Measurements from ENCODE around the gene CSH1.
A peak's percentile ranks its signal among the peaks of the same experiment; 100 is the strongest.
"Not testable (repeated sequence)": the region's sequence is repeated elsewhere in the genome, so short reads cannot be mapped to it uniquely, and the experiment has no call there.

Gene CSH1

GRCh38 chr17:63928172-63928666 lies 31.8 kb upstream of the CSH1 start:
- DNase-seq = no peak

GRCh38 chr17:63927464-63928171 lies 31.2 kb upstream of the CSH1 start:
- DNase-seq = no peak

GRCh38 chr17:63926164-63926563 lies 29.8 kb upstream of the CSH1 start:
- DNase-seq = no peak

GRCh38 chr17:63925615-63926014 lies 29.2 kb upstream of the CSH1 start:
- DNase-seq = no peak

- DNase-seq = not testable (repeated sequence)
Observed at GRCh38 chr17:63922402-63922801, 26.0 kb upstream of the CSH1 start.

GRCh38 chr17:63920779-63921178 lies 24.4 kb upstream of the CSH1 start:
- DNase-seq = not testable (repeated sequence)

GRCh38 chr17:63920050-63920449 lies 23.7 kb upstream of the CSH1 start:
- DNase-seq = not testable (repeated sequence)

- peak; percentile 9 to 53 for DNase-seq
Observed at GRCh38 chr17:63919311-63919723, 22.9 kb upstream of the CSH1 start.

GRCh38 chr17:63918789-63919305 lies 22.5 kb upstream of the CSH1 start, which contains the start of gene GH1:
Gene GH1, minus strand, starts transcription at chr17:63918839. Its CDS starts 63 bp downstream, at chr17:63918776.
- DNase-seq = not testable (repeated sequence)

GRCh38 chr17:63918305-63918704 lies 21.9 kb upstream of the CSH1 start:
- no peak for DNase-seq

- no peak for DNase-seq
Observed at GRCh38 chr17:63917646-63918045, 21.3 kb upstream of the CSH1 start.

- not testable (repeated sequence) for DNase-seq
Observed at GRCh38 chr17:63917206-63917605, 20.8 kb upstream of the CSH1 start.

GRCh38 chr17:63916566-63917185 lies 20.3 kb upstream of the CSH1 start:
- DNase-seq = no peak

GRCh38 chr17:63915753-63916152 lies 19.4 kb upstream of the CSH1 start:
- not testable (repeated sequence) for DNase-seq

GRCh38 chr17:63914471-63914870 lies 18.1 kb upstream of the CSH1 start:
- DNase-seq = no peak

GRCh38 chr17:63911657-63912100 lies 15.3 kb upstream of the CSH1 start:
- DNase-seq = peak in 1 of 2 experiments; percentile 7

- no peak for DNase-seq
Observed at GRCh38 chr17:63911041-63911635, 14.8 kb upstream of the CSH1 start, which contains the start of gene CSHL1. Gene CSHL1, minus strand, starts transcription at chr17:63911258. Its CDS starts 62 bp downstream, at chr17:63911196.

- DNase-seq = no peak
Observed at GRCh38 chr17:63910096-63910495, 13.7 kb upstream of the CSH1 start.

- not testable (repeated sequence) for DNase-seq
Observed at GRCh38 chr17:63909586-63909985, 13.2 kb upstream of the CSH1 start.

- DNase-seq = peak in 1 of 2 experiments; percentile 21
Observed at GRCh38 chr17:63907161-63907778, 10.9 kb upstream of the CSH1 start.

GRCh38 chr17:63904796-63905195 lies 8.4 kb upstream of the CSH1 start:
- DNase-seq = not testable (repeated sequence)

GRCh38 chr17:63903787-63904201 lies 7.4 kb upstream of the CSH1 start:
- DNase-seq = not testable (repeated sequence)

- DNase-seq = peak in 1 of 2 experiments; percentile 20
Observed at GRCh38 chr17:63901971-63902370, 5.6 kb upstream of the CSH1 start.
